H9 (cell line): ENCODE measurements around the gene PLEKHG5. TPM values are rescaled to one million over a fixed set of nuclear protein-coding genes. Genes with fewer than 3 reads are reported as not detected.
A peak's percentile ranks its signal among the peaks of the same experiment; 100 is the strongest.

Experiments used
- DNase-seq: peaks from one replicate; pipeline ENCODE4 v3.0.0-alpha.2; 2017
- H2AFZ ChIP-seq: one replicate; pipeline ENCODE4 v1.6.1; 2013; ENCODE audit warnings: mild to moderate bottlenecking, low read length, control low read depth, moderate library complexity
- H2AK5ac ChIP-seq: 2 replicates; pipeline ENCODE4 v1.6.1; 2013; ENCODE audit warnings: low read length, control low read depth, mixed read lengths; ENCODE audit not compliant: insufficient read length
- H2BK120ac ChIP-seq: one replicate; pipeline ENCODE4 v1.6.1; 2013; ENCODE audit warnings: low read depth, mild to moderate bottlenecking, low read length, control low read depth, inconsistent platforms; ENCODE audit not compliant: poor library complexity, severe bottlenecking
- H2BK12ac ChIP-seq: 2 replicates; pipeline ENCODE4 v1.6.1; 2013; ENCODE audit warnings: low read length, control low read depth, mixed read lengths, low read depth; ENCODE audit not compliant: insufficient read length
- H2BK15ac ChIP-seq: 2 replicates; pipeline ENCODE4 v1.6.1; 2013; ENCODE audit warnings: low read depth, low read length, control low read depth
- H2BK20ac ChIP-seq: one replicate; pipeline ENCODE4 v1.6.1; 2013; ENCODE audit warnings: low read depth, mild to moderate bottlenecking, low read length, control low read depth, inconsistent platforms; ENCODE audit not compliant: poor library complexity, severe bottlenecking
- H2BK5ac ChIP-seq: 2 replicates; pipeline ENCODE4 v1.6.1; 2013; ENCODE audit warnings: low read length, control low read depth, mixed read lengths; ENCODE audit not compliant: insufficient read length
- H3K14ac ChIP-seq: 2 replicates; pipeline ENCODE4 v1.6.1; 2013; ENCODE audit warnings: low read length, control low read depth; ENCODE audit not compliant: insufficient read depth
- H3K18ac ChIP-seq: 2 replicates; pipeline ENCODE4 v1.6.1; 2013; ENCODE audit warnings: low read depth, mild to moderate bottlenecking, mixed read lengths, low read length, control low read depth; ENCODE audit not compliant: insufficient read length
- H3K23ac ChIP-seq: 2 replicates; pipeline ENCODE4 v1.6.1; 2013; ENCODE audit warnings: low read length, control low read depth, mixed read lengths, low read depth; ENCODE audit not compliant: insufficient read length
- H3K23me2 ChIP-seq: 2 replicates; pipeline ENCODE4 v1.6.1; 2013; ENCODE audit warnings: low read depth, mild to moderate bottlenecking, mixed read lengths, low read length, control low read depth; ENCODE audit not compliant: insufficient read length, poor library complexity, severe bottlenecking
- H3K27ac ChIP-seq: 2 replicates; pipeline ENCODE4 v1.5.1; 2013; ENCODE audit warnings: low read length, control low read depth, mixed read lengths, low read depth; ENCODE audit not compliant: insufficient read length
- H3K27me3 ChIP-seq: 2 replicates; pipeline ENCODE4 v1.6.1; 2013; ENCODE audit warnings: low read length, control low read depth, inconsistent platforms; ENCODE audit not compliant: insufficient read depth
- H3K4ac ChIP-seq: 2 replicates; pipeline ENCODE4 v1.6.1; 2013; ENCODE audit warnings: low read depth, mild to moderate bottlenecking, control low read depth, inconsistent platforms, low read length, moderate library complexity
- H3K4me1 ChIP-seq: 2 replicates; pipeline ENCODE4 v1.6.1; 2013; ENCODE audit warnings: low read length, control low read depth, inconsistent platforms; ENCODE audit not compliant: insufficient read depth
- H3K4me2 ChIP-seq: 2 replicates; pipeline ENCODE4 v1.6.1; 2013; ENCODE audit warnings: low read length, control low read depth, mixed read lengths; ENCODE audit not compliant: insufficient read length, insufficient read depth
- H3K56ac ChIP-seq: 2 replicates; pipeline ENCODE4 v1.6.1; 2013; ENCODE audit warnings: low read depth, mild to moderate bottlenecking, mixed read lengths, low read length, control low read depth; ENCODE audit not compliant: insufficient read length
- H3K79me1 ChIP-seq: 2 replicates; pipeline ENCODE4 v1.6.1; 2013; ENCODE audit warnings: low read depth, mild to moderate bottlenecking, moderate library complexity, low read length, control low read depth, inconsistent platforms; ENCODE audit not compliant: insufficient read depth, poor library complexity, severe bottlenecking
- H3K79me2 ChIP-seq: 2 replicates; pipeline ENCODE4 v1.6.1; 2013; ENCODE audit warnings: low read length, control low read depth, inconsistent platforms; ENCODE audit not compliant: insufficient read depth
- H3K9ac ChIP-seq: 2 replicates; pipeline ENCODE4 v1.6.1; 2013; ENCODE audit warnings: low read length, control low read depth, mixed read lengths; ENCODE audit not compliant: insufficient read length; ENCODE audit errors: extremely low read depth
- H3K9me3 ChIP-seq: one replicate; pipeline ENCODE4 v1.6.1; 2013; ENCODE audit warnings: low read depth, low read length, inconsistent platforms; ENCODE audit not compliant: control insufficient read depth
- H3T11ph ChIP-seq: one replicate; pipeline ENCODE4 v1.6.1; 2013; ENCODE audit warnings: mild to moderate bottlenecking, low read length, control low read depth, inconsistent platforms
- H4K20me1 ChIP-seq: one replicate; pipeline ENCODE4 v1.6.1; 2013; ENCODE audit not compliant: control insufficient read depth, insufficient read length, insufficient read depth
- H4K5ac ChIP-seq: 2 replicates; pipeline ENCODE4 v1.6.1; 2013; ENCODE audit warnings: low read depth, mild to moderate bottlenecking, mixed read lengths, low read length, control low read depth; ENCODE audit not compliant: insufficient read length
- H4K8ac ChIP-seq: replicated peaks from 2 replicates; pipeline ENCODE4 v1.6.1; 2013; ENCODE audit warnings: low read length, control low read depth, mixed read lengths, low read depth; ENCODE audit not compliant: insufficient read length
- H4K91ac ChIP-seq: 2 replicates; pipeline ENCODE4 v1.6.1; 2013; ENCODE audit warnings: low read depth, mild to moderate bottlenecking, moderate library complexity, mixed read lengths, low read length, control low read depth; ENCODE audit not compliant: insufficient read length
- H3K27ac Mint-ChIP-seq, 3 experiments: 2 replicates in 2 of 3; 3 replicates in 1 of 3; pipeline ENCODE4 v1.8.0; 2020 to 2021; ENCODE audit warnings: mixed read lengths in 3 of 3, mild to moderate bottlenecking in 1 of 3, moderate library complexity in 1 of 3
- H3K27me3 Mint-ChIP-seq: 2 replicates; pipeline ENCODE4 v1.8.0; 2021; ENCODE audit warnings: low read depth, mild to moderate bottlenecking, moderate library complexity, mixed read lengths
- H3K36me3 Mint-ChIP-seq, 3 experiments: 2 replicates in 2 of 3; 3 replicates in 1 of 3; pipeline ENCODE4 v1.8.0; 2020 to 2021; ENCODE audit warnings: low read depth in 3 of 3, mixed read lengths in 3 of 3; ENCODE audit not compliant: insufficient read depth in 1 of 3
- H3K4me1 Mint-ChIP-seq, 2 experiments: 2 replicates each; pipeline ENCODE4 v1.8.0; 2020; ENCODE audit warnings: mixed read lengths in 2 of 2
- H3K4me3 Mint-ChIP-seq, 2 experiments: 2 replicates in 1 of 2; 3 replicates in 1 of 2; pipeline ENCODE4 v1.8.0; 2020 to 2021; ENCODE audit warnings: mild to moderate bottlenecking in 2 of 2, mixed read lengths in 2 of 2, moderate library complexity in 1 of 2
- H3K9me3 Mint-ChIP-seq, 2 experiments: 2 replicates in 1 of 2; 3 replicates in 1 of 2; pipeline ENCODE4 v1.8.0; 2020; ENCODE audit warnings: mild to moderate bottlenecking in 2 of 2, mixed read lengths in 2 of 2, moderate library complexity in 1 of 2
- CTCF ChIP-seq: fragments of 200-600 bp; sonication (generic); conservative IDR thresholded peaks from 3 replicates; pipeline ENCODE4 v1.8.0; 2021; ENCODE audit warnings: antibody characterized with exemption, mild to moderate bottlenecking
- WGBS: extraction: QIAGEN DNeasy Blood & Tissue Kit; methylation state at CpG from one replicate; pipeline ENCODE4 v1.1.7; 2013; ENCODE audit warnings: missing lambda C conversion rate, low lambda C conversion rate, mixed read lengths; ENCODE audit not compliant: insufficient read length; ENCODE audit errors: extremely low coverage; 5-methylcytosine and 5-hydroxymethylcytosine counted together
- total RNA-seq: library from RNA; stranded (reverse); gene quantifications from 2 replicates; pipeline ENCODE4 v1.2.1, GENCODE V29; 2021

The PLEKHG5 gene
- total RNA-seq, 1 experiment from 2014 or later, result 22.3 TPM

GRCh38 chr1:6505367-6506209, 14.1 kb upstream of the PLEKHG5 start:
- Histone ChIP-seq H4K20me1 (no peaks in the 10 kb centered on the region), H3K9me3 (no peaks in the 10 kb centered on the region)

More at GRCh38 chr1:6505367-6506209, 14.1 kb upstream of the PLEKHG5 start:
- H3K18ac ChIP-seq, result no peak overlapping the region
- no peak overlapping the region for H3T11ph ChIP-seq
- no peak overlapping the region for H3K9ac ChIP-seq
- no peak overlapping the region for H4K5ac ChIP-seq
- no peak overlapping the region for H2AFZ ChIP-seq
- H3K4ac ChIP-seq, result no peak overlapping the region
- H3K4me2 ChIP-seq, result no peak overlapping the region
- no peak overlapping the region for H3K23ac ChIP-seq
- H2AK5ac ChIP-seq, result no peak overlapping the region
- no peaks in the 10 kb centered on the region for H3K79me2 ChIP-seq
- no peak overlapping the region for H2BK120ac ChIP-seq
- H3K14ac ChIP-seq, result no peak overlapping the region; the same call in 1 of the 2 replicates
- no peak overlapping the region for H2BK12ac ChIP-seq
- H4K91ac ChIP-seq, result no peak overlapping the region
- no peak overlapping the region for H3K27ac ChIP-seq
- H3K4me1 Mint-ChIP-seq, result peaks cover 0 to 3% of the 10 kb centered on the region in 2 experiments; a peak in 3 of 4 replicates
- no CpG with 5 or more reads among the region's 31 CpGs for WGBS
- no peaks in the 10 kb centered on the region for H3K23me2 ChIP-seq
- no peak for DNase-seq
- H2BK5ac ChIP-seq, result no peak overlapping the region
- H3K27me3 ChIP-seq, result no peaks in the 10 kb centered on the region
- H3K27ac Mint-ChIP-seq, result peak overlapping the region in 1 of 3 experiments; percentile 17; a peak in 2 of 7 replicates
- H3K27me3 Mint-ChIP-seq, result peaks cover 12% of the 10 kb centered on the region
- no peak overlapping the region for H2BK15ac ChIP-seq
- no peak overlapping the region for H3K4me3 Mint-ChIP-seq
- H4K8ac ChIP-seq, result no peak overlapping the region
- H3K36me3 Mint-ChIP-seq, result no peaks in the 10 kb centered on the region; a peak in 1 of 7 replicates
- no peak for TF ChIP-seq CTCF
- H3K4me1 ChIP-seq, result no peaks in the 10 kb centered on the region
- no peak overlapping the region for H2BK20ac ChIP-seq
- H3K9me3 Mint-ChIP-seq, result no peaks in the 10 kb centered on the region
- H3K56ac ChIP-seq, result no peak overlapping the region
- H3K79me1 ChIP-seq, result no peaks in the 10 kb centered on the region
